ENCODE measurements around the gene KRTAP4-5.

DNA sequence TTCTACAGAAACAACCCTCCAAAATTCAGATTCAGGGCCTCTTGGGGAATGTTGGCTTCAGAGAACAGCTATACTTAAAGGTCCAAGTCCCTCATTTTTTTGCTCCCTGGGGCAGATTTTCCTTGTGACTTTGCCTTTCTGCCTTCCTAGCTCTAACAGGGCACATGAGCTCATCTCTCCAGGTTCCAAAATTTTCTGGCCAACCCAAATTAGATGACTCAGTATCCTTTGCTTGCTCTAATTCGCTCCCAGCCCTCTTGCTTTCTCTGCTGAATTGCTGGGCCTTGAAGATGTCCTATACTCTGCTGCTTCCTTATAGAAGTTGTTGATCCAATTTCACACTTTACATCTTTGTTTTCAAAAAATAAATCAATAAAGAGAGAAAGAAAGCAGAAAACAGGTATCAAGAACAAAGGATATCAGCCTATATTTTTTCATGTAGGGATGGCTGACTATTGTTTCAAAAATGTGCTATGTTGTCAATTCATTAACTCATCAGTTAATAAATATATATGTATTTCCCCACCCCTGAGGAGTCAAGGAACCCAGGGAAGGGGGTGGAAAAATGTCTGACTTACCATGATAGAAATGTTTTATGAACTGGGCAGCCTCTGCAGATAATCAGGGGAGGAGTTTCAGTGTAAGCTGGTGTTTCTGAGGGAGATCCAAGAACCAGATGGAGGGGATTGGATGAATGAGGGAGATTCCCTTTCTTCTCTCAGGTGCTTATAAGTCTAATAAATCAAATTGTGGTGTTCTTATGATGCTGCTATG, 29.4 kb upstream of the KRTAP4-5 start:
- no peak for TF ChIP-seq POLR2AphosphoS5 (IDR thresholded peaks at IDR 0.05)
- TF ChIP-seq, protein P1, sequence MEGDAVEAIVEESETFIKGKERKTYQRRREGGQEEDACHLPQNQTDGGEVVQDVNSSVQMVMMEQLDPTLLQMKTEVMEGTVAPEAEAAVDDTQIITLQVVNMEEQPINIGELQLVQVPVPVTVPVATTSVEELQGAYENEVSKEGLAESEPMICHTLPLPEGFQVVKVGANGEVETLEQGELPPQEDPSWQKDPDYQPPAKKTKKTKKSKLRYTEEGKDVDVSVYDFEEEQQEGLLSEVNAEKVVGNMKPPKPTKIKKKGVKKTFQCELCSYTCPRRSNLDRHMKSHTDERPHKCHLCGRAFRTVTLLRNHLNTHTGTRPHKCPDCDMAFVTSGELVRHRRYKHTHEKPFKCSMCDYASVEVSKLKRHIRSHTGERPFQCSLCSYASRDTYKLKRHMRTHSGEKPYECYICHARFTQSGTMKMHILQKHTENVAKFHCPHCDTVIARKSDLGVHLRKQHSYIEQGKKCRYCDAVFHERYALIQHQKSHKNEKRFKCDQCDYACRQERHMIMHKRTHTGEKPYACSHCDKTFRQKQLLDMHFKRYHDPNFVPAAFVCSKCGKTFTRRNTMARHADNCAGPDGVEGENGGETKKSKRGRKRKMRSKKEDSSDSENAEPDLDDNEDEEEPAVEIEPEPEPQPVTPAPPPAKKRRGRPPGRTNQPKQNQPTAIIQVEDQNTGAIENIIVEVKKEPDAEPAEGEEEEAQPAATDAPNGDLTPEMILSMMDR (IDR thresholded peaks at IDR 0.05) = no peak

Measured in prostate gland (tissue), 2 donors.